CD4-positive, alpha-beta T cell treated with Interleukin-17A for 1 hour (primary cell): ENCODE measurements around the gene FCN1.

ENCODE experiments used
- DNase-seq: peaks from one replicate; pipeline ENCODE4 v3.0.0-alpha.2; 2020

The FCN1 gene

DNA sequence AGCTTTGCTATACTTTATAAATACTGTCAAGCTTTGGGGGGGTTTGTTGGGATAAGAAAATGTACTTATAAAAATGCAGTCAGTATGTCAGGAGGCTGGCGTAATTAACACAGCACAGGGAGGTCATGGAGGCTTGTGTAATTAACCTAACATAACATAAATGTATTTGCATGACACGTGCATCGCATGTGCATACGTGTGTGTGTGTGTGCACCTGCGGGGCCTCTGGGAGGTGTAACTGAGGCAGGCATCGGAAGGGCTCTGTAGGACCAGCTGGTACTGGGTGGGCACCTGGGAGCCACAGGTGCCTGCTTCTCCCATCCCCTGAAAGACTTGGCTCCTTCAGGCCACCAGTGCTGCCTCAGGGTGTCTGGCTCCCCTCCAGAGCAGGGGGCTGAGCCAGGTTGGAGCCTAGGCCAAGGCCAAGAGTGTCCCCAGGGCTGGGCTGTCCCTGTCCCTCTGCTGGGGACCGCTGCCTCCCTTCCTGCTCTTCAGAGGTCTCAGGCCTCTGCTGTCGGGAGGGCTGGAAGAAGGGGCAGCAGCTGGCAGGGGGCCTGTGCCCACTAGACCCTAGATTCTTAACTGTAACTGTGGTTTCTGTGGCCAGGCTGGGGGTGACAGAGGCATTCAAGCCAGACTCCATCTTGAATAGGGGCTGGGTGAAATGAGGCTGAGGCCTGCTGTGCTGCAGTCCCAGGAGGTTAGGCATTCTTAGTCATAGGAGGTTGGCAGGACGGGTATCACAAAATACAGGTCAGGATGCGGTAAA, 28.1 kb downstream of the FCN1 start:
- DNase-seq, result no peak

DNA sequence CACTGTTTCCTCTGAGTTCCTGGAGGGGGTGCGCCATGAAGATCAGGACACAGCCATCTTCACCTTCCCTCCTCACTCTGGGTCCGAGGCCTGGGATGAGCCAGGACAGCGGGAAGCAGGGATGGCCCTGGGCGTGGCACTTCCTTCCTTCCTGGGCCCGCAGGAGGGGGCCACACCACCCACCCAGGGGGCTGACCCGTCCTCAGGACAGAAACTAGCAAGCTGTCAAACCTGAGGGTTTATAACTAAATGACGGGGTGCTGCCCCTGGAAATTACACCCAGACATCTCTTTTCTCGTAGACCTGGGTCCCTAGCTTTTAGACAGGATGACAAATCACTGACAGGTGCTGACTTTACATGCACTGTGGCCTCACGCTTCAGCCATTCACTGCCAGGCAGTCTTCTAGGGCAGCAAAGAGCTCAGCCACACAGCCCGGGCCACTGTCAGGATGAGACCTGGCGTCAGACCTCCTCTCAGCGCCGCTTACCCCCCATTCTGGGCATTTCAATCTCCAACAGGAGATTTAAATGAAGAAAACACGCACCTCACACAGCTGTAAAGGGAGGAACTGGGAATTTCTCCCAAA, 29.0 kb downstream of the FCN1 start:
- no peak for DNase-seq

DNA sequence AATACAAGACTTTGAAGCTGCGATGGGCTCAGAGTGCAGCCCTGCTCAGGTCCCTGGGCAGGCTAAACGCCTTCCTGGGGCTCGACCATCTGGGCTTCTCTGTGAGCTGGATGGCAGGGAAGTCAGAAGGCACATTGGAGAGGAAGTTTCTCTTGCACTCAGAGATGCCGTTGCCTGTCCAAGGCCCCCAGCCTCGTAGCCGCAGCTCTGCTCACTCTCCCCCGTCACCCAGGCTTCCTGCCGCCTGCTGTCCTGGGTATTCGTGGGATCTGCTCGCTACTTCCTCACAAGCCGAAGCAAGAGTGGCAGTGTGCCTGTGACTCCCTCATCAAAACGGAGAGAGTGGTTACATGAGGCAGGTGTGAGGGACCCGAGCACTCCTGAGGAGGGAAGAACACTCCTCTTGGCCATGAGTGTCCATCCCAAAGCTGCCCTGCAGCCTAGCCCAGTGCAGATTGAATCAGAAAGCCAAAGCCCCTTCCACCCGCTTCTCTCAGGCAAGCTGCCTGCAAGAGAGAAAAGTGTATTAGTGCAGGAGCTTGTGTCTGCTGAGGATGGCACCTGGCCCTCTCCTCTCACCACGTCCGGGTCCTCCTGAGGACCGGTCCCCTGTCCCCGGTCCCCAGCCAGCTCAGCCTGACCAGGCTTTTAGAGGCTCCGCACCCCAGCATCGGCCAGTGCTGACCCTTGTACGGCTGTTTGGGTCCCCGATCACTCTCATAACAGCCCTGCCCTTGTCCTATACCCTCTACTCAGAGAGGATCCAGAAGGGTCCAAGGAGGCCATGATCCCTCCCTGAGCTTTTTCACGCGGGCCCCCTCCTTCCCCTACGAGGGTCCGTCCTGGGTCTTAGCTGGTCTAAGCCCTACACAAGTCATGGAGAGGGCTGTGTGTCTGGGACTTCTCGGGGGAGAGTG, 29.8 kb downstream of the FCN1 start:
- DNase-seq, result no peak

DNA sequence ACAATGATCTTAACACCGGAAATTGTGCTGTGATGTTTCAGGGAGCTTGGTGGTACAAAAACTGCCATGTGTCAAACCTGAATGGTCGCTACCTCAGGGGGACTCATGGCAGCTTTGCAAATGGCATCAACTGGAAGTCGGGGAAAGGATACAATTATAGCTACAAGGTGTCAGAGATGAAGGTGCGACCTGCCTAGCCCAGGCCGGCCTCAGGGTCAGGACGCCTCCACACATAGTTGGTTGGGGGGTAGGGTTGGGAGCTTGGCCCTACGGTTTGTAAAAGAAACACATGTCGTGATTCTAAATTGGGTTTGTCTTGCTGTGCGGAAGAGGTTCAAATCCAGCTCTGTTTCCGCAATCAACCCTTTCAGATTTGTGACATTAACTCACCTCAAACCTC, 30.5 kb downstream of the FCN1 start:
- no peak for DNase-seq

DNA sequence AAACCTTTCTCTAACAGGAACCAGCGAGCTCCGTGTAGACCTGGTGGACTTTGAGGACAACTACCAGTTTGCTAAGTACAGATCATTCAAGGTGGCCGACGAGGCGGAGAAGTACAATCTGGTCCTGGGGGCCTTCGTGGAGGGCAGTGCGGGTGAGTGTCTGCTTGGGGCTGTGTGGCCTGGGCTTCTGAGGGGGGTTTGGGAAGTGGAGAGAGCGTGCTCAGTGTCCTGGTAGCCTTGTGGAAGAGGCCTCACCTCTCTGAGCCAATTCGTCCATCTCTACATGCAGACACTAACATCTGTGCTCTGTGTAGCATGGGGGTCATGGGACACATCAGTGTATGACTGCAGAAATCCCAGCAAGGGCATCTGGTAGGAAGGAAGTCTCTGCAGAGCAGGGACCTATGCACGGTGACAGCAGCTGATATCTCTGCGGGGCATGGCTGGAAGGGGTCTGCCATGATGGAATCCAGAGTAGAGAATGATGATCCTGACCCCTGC, 31.2 kb downstream of the FCN1 start:
- no peak for DNase-seq

DNA sequence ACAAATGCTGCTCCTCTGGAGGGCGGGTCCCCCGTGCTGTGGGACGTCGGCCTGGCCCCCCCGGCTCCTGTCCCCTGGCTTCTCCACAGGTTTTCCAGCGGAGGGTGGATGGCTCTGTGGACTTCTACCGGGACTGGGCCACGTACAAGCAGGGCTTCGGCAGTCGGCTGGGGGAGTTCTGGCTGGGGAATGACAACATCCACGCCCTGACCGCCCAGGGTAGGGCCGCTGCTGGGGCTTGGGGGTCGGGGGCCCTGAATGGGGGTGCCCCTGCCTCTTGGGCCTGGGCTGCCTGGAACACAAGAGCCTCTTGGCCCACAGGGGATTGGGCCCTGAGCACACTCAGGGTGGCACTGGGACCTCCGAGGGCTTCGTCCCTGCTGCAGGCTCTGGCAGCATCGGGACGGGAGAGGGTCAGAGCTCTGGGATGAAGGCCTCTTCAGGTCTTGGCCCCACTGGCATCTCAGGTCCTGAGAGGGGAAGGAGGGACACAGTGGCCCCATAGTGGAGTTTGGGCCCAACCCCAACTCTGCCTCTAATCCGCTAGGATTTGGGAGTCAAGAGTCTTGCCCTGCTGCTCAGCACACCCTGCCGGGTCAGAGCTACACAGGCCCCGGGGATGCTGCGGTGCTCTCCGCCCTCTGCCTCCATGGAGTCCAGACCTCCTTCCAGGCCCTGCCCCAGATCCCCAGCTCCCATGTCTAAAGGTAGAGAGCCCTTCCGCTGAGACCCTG, 31.9 kb downstream of the FCN1 start:
- DNase-seq, result no peak

DNA sequence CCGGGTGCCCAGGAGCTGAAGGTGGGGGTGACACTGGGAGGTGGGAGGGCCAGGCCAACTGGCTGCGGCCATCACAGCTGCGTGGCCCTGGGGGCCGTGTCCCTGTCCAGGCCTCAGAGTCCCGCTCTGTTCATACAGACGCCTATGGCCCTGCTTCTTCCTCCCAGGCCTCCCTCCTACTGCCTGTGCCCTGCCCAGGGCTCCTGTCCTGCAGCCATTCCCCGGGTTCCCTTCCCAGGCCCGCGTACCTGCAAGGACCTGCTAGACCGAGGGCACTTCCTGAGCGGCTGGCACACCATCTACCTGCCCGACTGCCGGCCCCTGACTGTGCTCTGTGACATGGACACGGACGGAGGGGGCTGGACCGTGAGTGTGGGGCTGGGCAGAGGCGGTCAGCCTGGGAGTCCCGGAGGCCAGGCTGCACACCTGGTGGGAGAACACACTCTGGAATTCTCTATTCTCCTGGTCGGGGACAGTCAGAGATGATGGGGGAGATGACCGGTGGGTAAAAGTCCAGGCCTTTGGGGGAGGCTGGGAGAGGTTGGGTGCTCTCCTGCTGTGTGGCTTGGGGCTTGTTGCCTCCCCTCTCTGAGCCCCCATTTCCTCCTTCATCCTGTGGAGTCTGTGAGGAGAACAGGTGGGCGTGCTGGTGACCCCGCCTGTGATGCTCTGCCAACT, 32.6 kb downstream of the FCN1 start:
- no peak for DNase-seq

DNA sequence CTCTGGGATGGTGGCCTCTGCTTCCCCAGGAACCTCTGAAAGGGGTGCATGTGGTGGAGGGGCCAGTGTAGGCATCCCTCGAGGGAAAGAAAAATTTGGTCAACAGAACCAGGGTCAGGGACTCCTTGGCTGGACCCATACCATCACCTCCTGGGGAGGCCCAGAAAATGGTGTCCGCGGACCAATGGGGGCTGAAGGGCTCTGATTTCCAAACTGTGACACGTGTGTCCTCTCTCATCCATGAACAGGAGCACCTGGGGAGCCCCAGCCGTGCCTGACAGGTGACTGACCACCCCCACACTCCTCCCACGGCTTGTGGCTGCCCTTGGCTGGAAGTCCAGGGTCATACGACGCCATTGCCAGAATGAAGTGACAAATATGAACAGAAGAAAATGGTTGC, 33.2 kb downstream of the FCN1 start:
- DNase-seq, result no peak

DNA sequence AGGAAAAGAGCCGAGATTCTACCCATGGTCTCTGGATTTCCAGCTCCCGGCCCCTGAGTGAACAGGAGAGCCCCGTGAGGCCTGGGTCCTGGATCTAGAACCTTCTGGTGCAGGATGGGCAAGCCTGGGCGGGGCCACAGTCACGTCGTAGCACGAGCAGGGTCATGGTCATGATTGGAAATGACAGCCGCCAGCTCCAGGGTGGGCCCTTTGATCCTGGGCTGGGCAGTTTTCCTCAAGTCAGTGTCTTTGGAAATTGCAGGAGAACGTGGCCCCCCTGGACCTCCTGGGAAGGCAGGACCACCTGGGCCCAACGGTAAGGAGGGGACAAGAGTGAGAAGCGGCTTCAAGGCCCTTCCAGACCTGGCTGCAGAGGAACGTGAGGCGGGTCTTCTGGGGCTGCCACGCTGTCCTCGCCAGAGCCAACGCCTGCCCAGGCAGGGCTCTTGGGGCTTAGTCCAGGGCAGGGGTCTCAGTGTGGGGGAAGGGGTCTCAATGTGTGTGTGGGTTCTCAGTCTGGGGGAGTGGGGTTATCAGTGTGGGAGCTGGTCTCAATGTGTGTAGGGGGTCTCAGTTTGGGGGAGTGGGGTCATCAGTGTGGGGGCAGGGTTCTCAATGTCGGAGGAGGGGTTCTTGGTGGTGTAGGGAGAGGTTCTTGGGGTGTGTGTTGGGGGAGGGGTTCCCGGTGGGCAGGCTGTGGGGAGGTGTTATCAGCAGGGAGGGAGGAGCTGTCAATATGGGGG, 34.5 kb downstream of the FCN1 start:
- DNase-seq, result no peak

DNA sequence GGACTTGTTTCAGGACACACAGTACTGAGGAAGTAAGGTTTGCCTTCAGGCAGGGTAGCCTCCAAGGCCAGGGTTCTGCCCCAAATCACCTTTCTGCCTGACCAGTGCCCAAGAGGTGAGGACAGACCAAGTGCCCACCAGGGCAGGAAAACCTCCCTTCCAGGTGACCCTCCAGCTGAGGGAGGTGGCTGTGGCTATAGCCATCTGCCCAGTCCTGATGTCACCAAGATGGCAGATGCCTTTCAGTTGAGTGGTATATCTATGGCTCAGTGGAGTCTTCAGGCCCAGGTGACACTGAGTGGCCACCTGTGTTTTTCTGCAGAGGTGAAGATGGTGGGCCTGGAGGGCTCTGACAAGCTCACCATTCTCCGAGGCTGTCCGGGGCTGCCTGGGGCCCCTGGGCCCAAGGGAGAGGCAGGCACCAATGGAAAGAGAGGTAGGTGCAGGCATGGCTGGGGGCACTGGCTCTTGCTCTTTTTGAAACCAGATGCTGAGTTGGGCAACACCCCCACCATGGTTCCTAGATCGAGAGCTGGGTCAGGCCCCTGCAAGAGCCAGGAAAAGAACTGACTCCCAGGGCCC, 35.4 kb downstream of the FCN1 start:
- no peak for DNase-seq

DNA sequence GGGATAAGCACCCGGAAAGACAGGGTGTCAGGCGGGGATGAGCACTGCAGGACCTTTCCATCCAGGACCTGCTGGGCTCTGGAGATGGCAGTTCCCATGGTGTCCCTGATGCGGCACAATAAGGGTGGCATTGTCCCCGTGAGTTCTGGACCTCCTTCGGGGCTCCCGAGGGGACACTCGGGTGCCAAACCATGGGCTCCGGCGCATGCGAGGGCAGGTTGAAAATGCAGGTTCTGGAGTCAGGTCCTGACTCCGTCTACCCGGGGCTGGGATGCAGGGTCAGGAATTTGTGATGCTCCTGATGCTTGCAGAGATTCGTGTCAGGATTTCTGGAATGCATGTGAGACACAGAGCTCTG, 36.4 kb downstream of the FCN1 start:
- no peak for DNase-seq

DNA sequence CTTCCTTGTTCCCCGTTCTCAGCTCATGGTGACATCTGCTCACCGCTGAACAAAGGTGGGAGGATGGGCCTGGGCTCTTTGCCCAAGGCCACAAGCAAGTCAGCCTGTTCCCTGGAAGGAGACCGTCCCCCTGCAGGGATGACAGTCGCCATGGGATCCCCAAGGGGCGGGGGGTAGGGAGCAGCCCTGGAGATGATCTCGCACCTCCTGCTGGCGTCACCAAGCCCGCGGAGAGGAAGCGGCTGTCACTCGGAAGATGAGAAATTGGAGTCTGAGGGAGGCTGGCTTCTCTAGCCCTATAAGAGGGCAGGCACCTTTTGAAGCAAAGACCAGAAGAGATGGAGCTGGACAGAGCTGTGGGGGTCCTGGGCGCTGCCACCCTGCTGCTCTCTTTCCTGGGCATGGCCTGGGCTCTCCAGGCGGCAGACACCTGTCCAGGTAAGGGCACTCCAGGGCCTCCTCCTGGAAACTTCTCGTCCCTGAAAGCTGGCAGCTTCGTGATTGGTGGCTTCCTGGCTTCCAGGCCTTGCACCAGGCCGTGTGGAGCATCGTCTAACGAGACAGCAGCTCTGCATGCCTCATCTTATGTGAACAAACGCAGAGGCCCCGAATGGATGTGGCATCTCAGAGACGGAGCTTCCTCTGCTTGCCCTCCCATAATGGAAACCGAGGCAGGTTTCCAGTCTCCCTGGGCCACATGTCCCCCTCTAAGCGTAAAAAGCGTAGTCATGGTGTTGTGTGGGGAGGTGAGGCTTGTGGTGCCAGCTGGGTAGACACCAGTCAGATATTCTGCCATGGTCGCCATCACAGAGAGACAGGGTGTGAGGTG, 37.0 kb downstream of the FCN1 start, which contains the start of gene FCN2:
TSS of gene FCN2 (plus strand) at position 327 of the 829 bp plus-strand sequence. CDS start at position 339, 12 bp downstream.
- no peak for DNase-seq

DNA sequence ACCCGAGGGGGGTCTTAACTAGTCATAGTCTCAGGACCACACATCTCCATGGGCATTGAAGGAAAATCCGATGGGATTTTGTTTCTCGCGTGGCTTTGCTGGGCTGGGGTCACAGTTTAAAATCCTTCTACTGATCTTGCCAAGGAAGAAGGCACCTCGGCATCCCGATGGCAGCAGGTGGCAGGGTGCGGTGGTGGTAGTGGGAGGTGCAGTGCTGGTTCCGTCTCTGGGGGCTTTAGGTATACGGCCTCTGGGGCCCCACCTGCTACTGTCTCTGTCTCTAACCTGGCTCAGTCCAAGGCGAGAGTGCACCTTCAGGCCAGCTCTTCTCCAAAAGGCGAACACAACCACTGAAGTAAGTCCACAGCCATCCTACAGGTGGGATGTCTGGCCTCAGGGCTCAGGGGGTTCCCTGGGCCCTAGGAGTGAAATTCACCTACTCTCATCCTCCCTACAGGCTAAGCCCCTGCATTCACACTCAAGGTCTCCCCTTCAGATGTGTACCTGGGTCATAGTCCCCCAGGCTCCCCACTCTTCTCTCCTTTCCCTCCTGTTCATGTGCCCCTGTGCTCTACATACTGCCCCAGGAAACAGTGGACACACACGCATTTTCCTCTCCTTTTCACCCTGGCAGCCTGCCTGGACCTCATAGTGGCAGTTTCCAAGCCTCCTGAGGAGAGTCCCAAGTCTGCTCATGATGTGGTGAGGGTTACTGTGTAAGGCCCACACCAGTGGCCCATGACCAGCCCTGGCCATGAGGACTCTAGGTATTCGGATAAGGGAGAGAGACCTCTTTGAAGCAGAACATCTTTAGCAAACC, 37.8 kb downstream of the FCN1 start:
- no peak for DNase-seq

DNA sequence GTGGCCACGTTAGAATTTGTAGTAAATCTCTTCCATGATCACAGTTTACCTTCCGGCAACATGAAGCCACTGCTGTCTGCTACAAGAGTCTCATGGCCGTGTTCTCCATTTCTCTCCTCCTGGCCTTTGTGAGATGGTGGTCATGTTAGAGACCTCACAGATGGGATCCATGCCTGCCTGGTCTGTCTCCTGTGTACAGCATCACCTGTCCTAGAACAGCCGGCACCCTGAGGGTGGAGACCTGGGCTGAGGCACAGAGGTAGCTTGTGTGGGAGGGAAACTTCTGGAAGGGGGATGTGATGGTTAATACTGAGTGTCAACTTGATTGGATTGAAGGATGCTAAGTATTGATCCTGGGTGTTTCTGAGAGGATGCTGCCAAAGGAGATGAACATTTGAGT, 40.2 kb downstream of the FCN1 start:
- no peak for DNase-seq

DNA sequence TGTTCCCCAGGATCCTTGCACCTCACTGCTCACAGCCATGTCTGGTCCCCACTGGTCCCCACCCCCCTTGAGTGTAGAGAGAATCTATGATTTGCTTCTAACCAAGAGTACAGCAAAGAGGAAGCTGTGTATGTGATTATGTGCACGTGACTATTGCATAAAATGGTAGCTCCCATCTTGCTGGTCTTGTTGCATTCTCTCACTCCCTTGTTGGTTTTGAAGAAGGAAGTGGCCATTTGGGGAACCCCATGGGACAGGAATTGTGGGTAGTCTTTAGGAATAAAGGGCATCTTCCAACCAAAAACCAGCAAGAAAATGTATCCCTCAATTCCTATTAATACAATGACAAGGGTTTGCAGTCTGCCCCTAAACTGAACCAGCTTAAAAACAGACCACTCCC, 42.3 kb downstream of the FCN1 start:
- no peak for DNase-seq

DNA sequence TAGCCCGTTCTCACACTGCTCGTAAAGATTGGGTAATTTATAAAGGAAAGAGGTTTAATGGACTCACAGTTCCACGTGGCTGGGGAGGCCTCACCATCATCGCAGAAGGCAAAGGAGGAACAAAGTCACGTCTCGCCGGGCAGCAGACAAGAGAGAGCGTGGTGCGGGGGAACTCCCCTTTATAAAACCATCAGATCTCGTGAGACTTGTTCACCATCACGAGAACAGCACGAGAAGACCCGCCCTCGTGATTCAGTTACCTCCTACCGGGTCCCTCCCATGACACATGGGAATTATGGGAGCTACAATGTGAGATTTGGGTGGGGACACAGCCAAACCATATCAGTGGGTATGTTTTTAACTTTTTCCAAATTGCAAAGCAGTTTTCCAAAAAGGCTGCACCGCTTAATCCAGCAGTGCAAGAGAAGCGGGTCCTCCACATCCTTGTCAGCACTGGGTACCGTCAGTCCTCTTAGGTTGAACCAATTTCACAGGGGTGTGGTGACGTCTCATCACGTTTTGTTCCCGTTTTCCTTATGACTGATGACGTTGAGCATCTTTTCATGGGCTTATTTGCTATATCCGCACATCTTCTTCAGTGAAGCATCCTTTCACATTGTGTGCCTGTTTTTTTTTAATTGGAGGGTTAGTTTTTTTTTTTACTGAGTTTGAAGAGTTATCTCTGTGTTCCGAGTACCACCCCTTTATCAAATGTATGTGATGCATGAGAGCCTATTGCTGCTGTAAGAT, 45.1 kb downstream of the FCN1 start:
- no peak for DNase-seq

DNA sequence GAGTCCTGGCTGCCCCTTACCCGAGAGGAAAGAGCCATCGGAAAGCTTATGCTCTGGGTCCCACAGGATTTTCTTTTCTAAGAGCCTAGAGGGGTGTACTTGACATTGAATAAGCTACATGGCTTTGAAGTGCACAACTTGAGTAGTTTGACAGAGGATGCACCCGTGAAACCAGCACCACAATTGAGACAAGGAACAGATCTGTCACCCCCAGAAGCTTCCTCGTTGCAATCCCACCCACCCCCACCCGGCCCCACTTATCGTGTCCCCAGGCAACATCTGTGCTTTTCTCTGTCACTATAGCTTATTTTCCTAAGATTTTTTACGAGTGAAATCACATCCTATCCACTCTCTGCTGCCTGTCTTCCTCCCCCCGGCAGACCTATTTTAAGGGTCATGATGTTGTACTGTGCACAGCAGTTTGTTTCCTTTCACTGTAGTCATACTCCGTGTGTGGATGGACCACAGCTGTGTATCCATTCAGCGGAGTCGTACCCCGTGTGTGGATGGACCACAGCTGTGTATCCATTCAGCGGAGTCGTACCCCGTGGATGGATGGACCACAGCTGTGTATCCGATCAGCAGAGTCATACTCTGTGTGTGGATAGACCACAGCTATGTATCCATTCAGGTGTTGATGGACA, 45.9 kb downstream of the FCN1 start:
- DNase-seq, result no peak
